HepG2 (cell line): ENCODE results near the gene U2AF2. TPM values are rescaled to one million over a fixed set of nuclear protein-coding genes. Genes with fewer than 3 reads are reported as not detected.
A peak's percentile ranks its signal among the peaks of the same experiment; 100 is the strongest.

ENCODE experiments used
- AGO2 ChIP-seq: fragments of 200-400 bp; formaldehyde crosslinking; optimal IDR thresholded peaks from 2 replicates; pipeline ENCODE3; 2017; ENCODE audit warnings: mild to moderate bottlenecking, low read depth, low read length, moderate library complexity
- ATRX ChIP-seq: sonication (generic); formaldehyde crosslinking; IDR thresholded peaks from 2 replicates; pipeline ENCODE4 v1.4.0; 2020; ENCODE audit warnings: missing genetic modification reagents, borderline replicate concordance
- NBN ChIP-seq: fragments of 450-650 bp; conservative IDR thresholded peaks from 2 replicates; pipeline ENCODE4 v1.6.1; 2017
- RORA ChIP-seq: sonication (generic); formaldehyde crosslinking; IDR thresholded peaks from 2 replicates; pipeline ENCODE4 v1.5.0; 2020; ENCODE audit warnings: mild to moderate bottlenecking, missing genetic modification reagents, moderate library complexity
- RXRA ChIP-seq: sonication (generic); formaldehyde crosslinking; IDR thresholded peaks from 2 replicates; pipeline ENCODE4 v1.5.1; 2020; ENCODE audit warnings: missing genetic modification reagents
- SCMH1 ChIP-seq: sonication (generic); formaldehyde crosslinking; IDR thresholded peaks from 2 replicates; pipeline ENCODE4 v1.9.0; 2021; ENCODE audit warnings: missing genetic modification reagents, mild to moderate bottlenecking, borderline replicate concordance
- SNAPC2 ChIP-seq: sonication (generic); formaldehyde crosslinking; IDR thresholded peaks from 2 replicates; pipeline ENCODE4 v1.8.1; 2022; ENCODE audit warnings: mild to moderate bottlenecking, missing genetic modification reagents
- TP53 ChIP-seq: sonication (generic); formaldehyde crosslinking; conservative IDR thresholded peaks from 2 replicates; pipeline ENCODE4 v1.4.0; 2020; ENCODE audit warnings: missing genetic modification reagents
- ZMYM4 ChIP-seq: sonication (generic); formaldehyde crosslinking; IDR thresholded peaks from 2 replicates; pipeline ENCODE4 v1.8.1; 2023; ENCODE audit warnings: mild to moderate bottlenecking, missing genetic modification reagents
- ZNF205 ChIP-seq: IDR thresholded peaks from 2 replicates; pipeline ENCODE4 v1.6.1; 2018; ENCODE audit warnings: missing biosample characterization, missing genetic modification reagents
- ZNF331 ChIP-seq: sonication (generic); formaldehyde crosslinking; IDR thresholded peaks from 2 replicates; pipeline ENCODE4 v1.4.0; 2020; ENCODE audit warnings: missing genetic modification reagents
- ZNF512 ChIP-seq: sonication (generic); formaldehyde crosslinking; IDR thresholded peaks from 2 replicates; pipeline ENCODE4 v1.4.0; 2020; ENCODE audit warnings: mild to moderate bottlenecking, missing genetic modification reagents
- ZNF850 ChIP-seq: sonication (generic); formaldehyde crosslinking; conservative IDR thresholded peaks from 2 replicates; pipeline ENCODE4 v1.9.0; 2021; ENCODE audit warnings: mild to moderate bottlenecking, missing genetic modification reagents
- polyA plus RNA-seq, 8 experiments: library from polyadenylated mRNA; depleted of rRNA in 3 of 8; stranded (reverse) in 7 of 8; unstranded in 1 of 8; fragments of >200 nt; fragmentation: Illumina TruSeq in 4 of 8; extraction: Trizol in 4 of 8; gene quantifications; 2 replicates each; pipeline versions ENCODE4 v1.2.1 to v1.2.3, GENCODE V29; 2011 to 2016; ENCODE audit warnings: low read depth in 4 of 8, missing spikeins in 1 of 8, mixed read lengths in 1 of 8; ENCODE audit not compliant: insufficient read depth in 1 of 8
- total RNA-seq, 5 experiments: library from RNA; depleted of rRNA; stranded (reverse); fragments of >200 nt; fragmentation: Illumina TruSeq; extraction: Trizol; gene quantifications; 2 replicates each; pipeline ENCODE4 v1.2.3, GENCODE V29; 2016; ENCODE audit warnings: low read depth in 1 of 5
- TF ChIP-seq, protein P1 (sequence below): sonication (generic); formaldehyde crosslinking; IDR thresholded peaks from 2 replicates; pipeline ENCODE4 v1.4.0; 2020; ENCODE audit warnings: mild to moderate bottlenecking, low read depth, missing genetic modification reagents
- TF ChIP-seq, protein P2 (sequence below): sonication (generic); formaldehyde crosslinking; conservative IDR thresholded peaks from 2 replicates; pipeline ENCODE4 v1.4.0; 2020; ENCODE audit warnings: mild to moderate bottlenecking, missing genetic modification reagents, moderate library complexity
- TF ChIP-seq, protein P3 (sequence below): sonication (generic); formaldehyde crosslinking; IDR thresholded peaks from 2 replicates; pipeline ENCODE4 v1.8.0; 2022; ENCODE audit warnings: missing genetic modification reagents, low read depth, mild to moderate bottlenecking, borderline replicate concordance
- TF ChIP-seq, protein P4 (sequence below): conservative IDR thresholded peaks from 2 replicates; pipeline ENCODE4 v1.6.1; 2018; ENCODE audit warnings: missing genetic modification reagents
- TF ChIP-seq, protein P5 (sequence below): sonication (generic); formaldehyde crosslinking; conservative IDR thresholded peaks from 2 replicates; pipeline ENCODE4 v1.4.0; 2020; ENCODE audit warnings: missing genetic modification reagents

Gene U2AF2
- total and polyA plus RNA-seq, 2 of the 13 experiments (the other 11 are each of a cell fraction or from before 2014, with no cell fraction given), result 84.3 to 124 TPM

- no peak for TF ChIP-seq ATRX (CRISPR knock-in tag)
- TF ChIP-seq SCMH1 (CRISPR knock-in tag), result no peak
- TF ChIP-seq RORA (CRISPR knock-in tag), result no peak
- TF ChIP-seq SNAPC2 (CRISPR knock-in tag), result no peak
- peak; percentile 57; the same call in 1 of the 2 replicates for TF ChIP-seq ZMYM4
- TF ChIP-seq, protein P1, sequence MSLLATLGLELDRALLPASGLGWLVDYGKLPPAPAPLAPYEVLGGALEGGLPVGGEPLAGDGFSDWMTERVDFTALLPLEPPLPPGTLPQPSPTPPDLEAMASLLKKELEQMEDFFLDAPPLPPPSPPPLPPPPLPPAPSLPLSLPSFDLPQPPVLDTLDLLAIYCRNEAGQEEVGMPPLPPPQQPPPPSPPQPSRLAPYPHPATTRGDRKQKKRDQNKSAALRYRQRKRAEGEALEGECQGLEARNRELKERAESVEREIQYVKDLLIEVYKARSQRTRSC, result no peak
- peak; percentile 63 for TF ChIP-seq ZNF331 (CRISPR knock-in tag)
- no peak for TF ChIP-seq ZNF512
- no peak for TF ChIP-seq ZNF205 (CRISPR knock-in tag)
- TF ChIP-seq, protein P2, sequence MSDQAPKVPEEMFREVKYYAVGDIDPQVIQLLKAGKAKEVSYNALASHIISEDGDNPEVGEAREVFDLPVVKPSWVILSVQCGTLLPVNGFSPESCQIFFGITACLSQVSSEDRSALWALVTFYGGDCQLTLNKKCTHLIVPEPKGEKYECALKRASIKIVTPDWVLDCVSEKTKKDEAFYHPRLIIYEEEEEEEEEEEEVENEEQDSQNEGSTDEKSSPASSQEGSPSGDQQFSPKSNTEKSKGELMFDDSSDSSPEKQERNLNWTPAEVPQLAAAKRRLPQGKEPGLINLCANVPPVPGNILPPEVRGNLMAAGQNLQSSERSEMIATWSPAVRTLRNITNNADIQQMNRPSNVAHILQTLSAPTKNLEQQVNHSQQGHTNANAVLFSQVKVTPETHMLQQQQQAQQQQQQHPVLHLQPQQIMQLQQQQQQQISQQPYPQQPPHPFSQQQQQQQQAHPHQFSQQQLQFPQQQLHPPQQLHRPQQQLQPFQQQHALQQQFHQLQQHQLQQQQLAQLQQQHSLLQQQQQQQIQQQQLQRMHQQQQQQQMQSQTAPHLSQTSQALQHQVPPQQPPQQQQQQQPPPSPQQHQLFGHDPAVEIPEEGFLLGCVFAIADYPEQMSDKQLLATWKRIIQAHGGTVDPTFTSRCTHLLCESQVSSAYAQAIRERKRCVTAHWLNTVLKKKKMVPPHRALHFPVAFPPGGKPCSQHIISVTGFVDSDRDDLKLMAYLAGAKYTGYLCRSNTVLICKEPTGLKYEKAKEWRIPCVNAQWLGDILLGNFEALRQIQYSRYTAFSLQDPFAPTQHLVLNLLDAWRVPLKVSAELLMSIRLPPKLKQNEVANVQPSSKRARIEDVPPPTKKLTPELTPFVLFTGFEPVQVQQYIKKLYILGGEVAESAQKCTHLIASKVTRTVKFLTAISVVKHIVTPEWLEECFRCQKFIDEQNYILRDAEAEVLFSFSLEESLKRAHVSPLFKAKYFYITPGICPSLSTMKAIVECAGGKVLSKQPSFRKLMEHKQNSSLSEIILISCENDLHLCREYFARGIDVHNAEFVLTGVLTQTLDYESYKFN (CRISPR knock-in tag), result peak; percentile 53; the same call in 1 of the 2 replicates
- TF ChIP-seq, protein P3, sequence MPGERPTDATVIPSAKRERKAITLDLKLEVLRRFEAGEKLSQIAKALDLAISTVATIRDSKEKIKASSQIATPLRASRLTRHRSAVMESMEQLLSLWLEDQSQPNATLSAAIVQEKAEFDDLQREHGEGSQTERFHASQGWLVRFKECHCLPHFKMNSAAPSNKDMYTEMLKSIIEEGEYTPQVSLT (CRISPR knock-in tag), result no peak
- peak; percentile 70 for TF ChIP-seq RXRA
- TF ChIP-seq, protein P4, sequence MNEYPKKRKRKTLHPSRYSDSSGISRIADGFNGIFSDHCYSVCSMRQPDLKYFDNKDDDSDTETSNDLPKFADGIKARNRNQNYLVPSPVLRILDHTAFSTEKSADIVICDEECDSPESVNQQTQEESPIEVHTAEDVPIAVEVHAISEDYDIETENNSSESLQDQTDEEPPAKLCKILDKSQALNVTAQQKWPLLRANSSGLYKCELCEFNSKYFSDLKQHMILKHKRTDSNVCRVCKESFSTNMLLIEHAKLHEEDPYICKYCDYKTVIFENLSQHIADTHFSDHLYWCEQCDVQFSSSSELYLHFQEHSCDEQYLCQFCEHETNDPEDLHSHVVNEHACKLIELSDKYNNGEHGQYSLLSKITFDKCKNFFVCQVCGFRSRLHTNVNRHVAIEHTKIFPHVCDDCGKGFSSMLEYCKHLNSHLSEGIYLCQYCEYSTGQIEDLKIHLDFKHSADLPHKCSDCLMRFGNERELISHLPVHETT (CRISPR knock-in tag), result peak; percentile 79
- TF ChIP-seq TP53 (CRISPR knock-in tag), result no peak
- TF ChIP-seq ZNF850, result no peak
- no peak for TF ChIP-seq NBN
- TF ChIP-seq AGO2, result peak; percentile 99
- TF ChIP-seq, protein P5, sequence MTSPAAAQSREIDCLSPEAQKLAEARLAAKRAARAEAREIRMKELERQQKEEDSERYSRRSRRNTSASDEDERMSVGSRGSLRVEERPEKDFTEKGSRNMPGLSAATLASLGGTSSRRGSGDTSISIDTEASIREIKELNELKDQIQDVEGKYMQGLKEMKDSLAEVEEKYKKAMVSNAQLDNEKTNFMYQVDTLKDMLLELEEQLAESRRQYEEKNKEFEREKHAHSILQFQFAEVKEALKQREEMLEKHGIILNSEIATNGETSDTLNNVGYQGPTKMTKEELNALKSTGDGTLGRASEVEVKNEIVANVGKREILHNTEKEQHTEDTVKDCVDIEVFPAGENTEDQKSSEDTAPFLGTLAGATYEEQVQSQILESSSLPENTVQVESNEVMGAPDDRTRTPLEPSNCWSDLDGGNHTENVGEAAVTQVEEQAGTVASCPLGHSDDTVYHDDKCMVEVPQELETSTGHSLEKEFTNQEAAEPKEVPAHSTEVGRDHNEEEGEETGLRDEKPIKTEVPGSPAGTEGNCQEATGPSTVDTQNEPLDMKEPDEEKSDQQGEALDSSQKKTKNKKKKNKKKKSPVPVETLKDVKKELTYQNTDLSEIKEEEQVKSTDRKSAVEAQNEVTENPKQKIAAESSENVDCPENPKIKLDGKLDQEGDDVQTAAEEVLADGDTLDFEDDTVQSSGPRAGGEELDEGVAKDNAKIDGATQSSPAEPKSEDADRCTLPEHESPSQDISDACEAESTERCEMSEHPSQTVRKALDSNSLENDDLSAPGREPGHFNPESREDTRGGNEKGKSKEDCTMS (CRISPR knock-in tag), result no peak
Observed at GRCh38 chr19:55674841-55675660, 20.2 kb downstream of the U2AF2 start, which contains the start of gene EPN1 (continued).
